ENCODE data around the gene CES5A.
"Not testable (repeated sequence)": the region's sequence is repeated elsewhere in the genome, so short reads cannot be mapped to it uniquely, and the experiment has no call there.

CES5A gene

GRCh38 chr16:55825115-55825728, 50.0 kb downstream of the CES5A start:
- DNase-seq, result no peak

GRCh38 chr16:55824473-55825000, 50.6 kb downstream of the CES5A start:
- no peak for DNase-seq

- DNase-seq, result no peak
Observed at GRCh38 chr16:55822280-55822810, 52.8 kb downstream of the CES5A start.

GRCh38 chr16:55821210-55821609, 54.0 kb downstream of the CES5A start:
- DNase-seq, result no peak

GRCh38 chr16:55820615-55821014, 54.6 kb downstream of the CES5A start:
- DNase-seq, result no peak

GRCh38 chr16:55817236-55817912, 57.8 kb downstream of the CES5A start:
- DNase-seq, result no peak

- DNase-seq, result not testable (repeated sequence)
Observed at GRCh38 chr16:55816222-55816621, 59.0 kb downstream of the CES5A start.

- DNase-seq, result no peak
Observed at GRCh38 chr16:55815320-55815719, 59.9 kb downstream of the CES5A start.

- DNase-seq, result not testable (repeated sequence)
Observed at GRCh38 chr16:55814174-55814573, 61.0 kb downstream of the CES5A start.

GRCh38 chr16:55813730-55814129, 61.4 kb downstream of the CES5A start:
- not testable (repeated sequence) for DNase-seq

GRCh38 chr16:55812951-55813350, 62.2 kb downstream of the CES5A start:
- DNase-seq, result no peak

GRCh38 chr16:55811811-55812210, 63.4 kb downstream of the CES5A start:
- no peak for DNase-seq

- DNase-seq, result no peak
Observed at GRCh38 chr16:55810451-55810961, 64.7 kb downstream of the CES5A start.

- no peak for DNase-seq
Observed at GRCh38 chr16:55809851-55810250, 65.3 kb downstream of the CES5A start.

- DNase-seq, result no peak
Observed at GRCh38 chr16:55809386-55809785, 65.8 kb downstream of the CES5A start.

- not testable (repeated sequence) for DNase-seq
Observed at GRCh38 chr16:55808286-55808685, 66.9 kb downstream of the CES5A start.

- DNase-seq, result not testable (repeated sequence)
Observed at GRCh38 chr16:55805104-55805503, 70.1 kb downstream of the CES5A start.

- DNase-seq, result not testable (repeated sequence)
Observed at GRCh38 chr16:55803681-55804080, 71.5 kb downstream of the CES5A start.

All from CD4-positive, alpha-beta T cell treated with Interleukin-4 for 1 hour (primary cell).